Measurements from ENCODE around the gene MGAT5. TPM values are rescaled to one million over a fixed set of nuclear protein-coding genes. Genes with fewer than 3 reads are reported as not detected.

The MGAT5 gene
- total RNA-seq (2014; rRNA removed; shearing (Covaris generic)) = 21.5 and 23.0 TPM in 2 replicates
- 12.6 and 15.7 TPM in 2 replicates for polyA plus RNA-seq (2014; cell fraction: nucleus; rRNA removed)

DNA sequence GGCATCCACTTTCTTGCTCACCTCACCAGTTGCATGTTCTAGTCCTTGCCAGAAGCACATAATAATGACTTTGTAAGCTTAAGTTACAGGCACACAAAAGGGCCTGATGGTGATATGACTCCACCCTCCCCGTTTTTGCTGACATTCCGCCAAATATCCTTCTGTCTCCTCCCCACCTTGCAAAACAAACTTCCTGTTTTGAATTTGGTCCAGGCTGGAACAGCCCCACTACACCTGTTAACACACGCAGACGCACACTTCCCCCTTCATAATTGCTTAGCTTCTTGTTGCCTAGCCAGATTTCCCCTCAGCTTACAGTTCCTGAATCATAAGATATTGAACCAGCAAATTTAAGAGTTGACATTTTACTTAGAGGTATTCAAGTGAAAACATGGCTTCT is at the start of gene MGAT5:
Gene MGAT5 (plus strand): TSS at position 269 of the 400 bp plus-strand sequence. CDS start 332 bp downstream, outside the sequence.
- no peak for DNase-seq (ENCODE audit: extremely low read depth, low read depth)

GRCh38 chr2:134205087-134205486 is 48.8 kb upstream of the MGAT5 start:
- DNase-seq (ENCODE audit: extremely low read depth, low read depth) = no peak

- DNase-seq (ENCODE audit: extremely low read depth, low read depth) = no peak
Measured at GRCh38 chr2:134206031-134206430, 47.8 kb upstream of the MGAT5 start.

DNA sequence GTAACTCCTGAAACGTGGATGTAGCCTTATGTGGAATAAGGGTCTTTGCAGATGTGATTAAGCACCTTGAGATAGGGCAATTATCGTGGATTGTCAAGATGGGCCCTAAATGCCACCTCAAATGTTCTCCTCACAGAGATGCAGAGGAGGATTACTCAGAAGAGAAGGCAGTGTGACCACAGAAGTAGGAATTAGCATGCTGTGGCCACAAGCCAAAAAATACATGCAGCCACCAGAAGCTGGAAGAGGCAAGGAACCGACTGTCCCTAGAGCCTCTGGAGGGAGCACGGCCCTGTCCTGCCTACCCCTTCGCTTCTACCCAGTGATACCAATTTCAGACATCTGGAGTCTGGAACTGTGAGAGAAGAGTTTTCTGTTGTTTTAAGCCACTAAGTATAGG is 47.3 kb upstream of the MGAT5 start:
- no peak for DNase-seq (ENCODE audit: extremely low read depth, low read depth)

DNA sequence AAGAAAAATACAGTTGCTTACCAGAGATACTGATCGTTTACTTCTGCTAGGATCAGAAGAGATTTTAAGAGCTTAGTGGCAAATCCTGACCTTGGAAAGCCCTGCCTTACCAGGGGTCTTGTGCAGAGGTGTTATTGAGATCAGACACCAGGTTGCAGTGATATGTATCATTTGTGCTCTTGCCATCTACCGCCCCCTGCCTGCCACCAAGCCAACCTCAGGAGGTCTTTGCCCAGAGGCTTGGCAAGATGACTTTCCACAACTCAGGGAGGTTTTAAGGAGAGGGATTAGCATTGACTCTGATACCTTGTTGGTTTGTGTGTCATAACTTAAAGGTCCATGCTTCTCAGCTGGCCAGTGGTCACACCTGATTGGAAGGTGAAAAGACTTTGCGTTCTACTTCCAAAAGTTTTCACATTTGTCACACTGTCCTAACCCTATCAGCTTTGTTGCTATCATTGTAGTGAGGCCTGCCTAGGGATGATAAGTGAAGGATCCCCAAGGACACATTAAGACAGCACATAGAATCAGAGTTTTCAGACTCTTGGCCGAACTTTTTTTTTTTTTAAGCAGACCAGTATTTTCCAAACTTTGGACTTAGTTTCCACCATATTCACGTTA is 46.2 kb upstream of the MGAT5 start:
- peak; percentile 35 for DNase-seq (ENCODE audit: extremely low read depth, low read depth)

DNA sequence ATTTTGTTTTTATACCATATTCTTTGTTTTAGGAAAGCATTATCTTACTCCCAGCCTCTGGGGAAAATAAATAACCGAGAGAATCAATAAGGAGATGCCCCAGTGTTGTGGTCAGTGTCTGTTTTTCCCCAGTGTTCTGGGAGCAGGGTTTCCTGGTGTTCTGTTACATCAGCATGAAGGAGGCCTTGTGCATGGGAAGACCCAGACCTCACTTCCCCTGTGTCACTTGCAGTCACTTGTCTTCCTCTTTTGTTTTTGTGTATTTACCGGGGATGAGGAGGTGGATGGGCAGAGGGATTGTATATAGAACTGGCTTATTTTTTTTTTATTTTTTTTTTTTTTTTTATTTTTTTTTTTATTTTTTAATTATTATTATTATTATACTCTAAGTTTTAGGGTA is 45.0 kb upstream of the MGAT5 start:
- DNase-seq (ENCODE audit: extremely low read depth, low read depth) = no peak

- no peak for DNase-seq (ENCODE audit: extremely low read depth, low read depth)
Measured at GRCh38 chr2:134212746-134213145, 41.1 kb upstream of the MGAT5 start.

DNA sequence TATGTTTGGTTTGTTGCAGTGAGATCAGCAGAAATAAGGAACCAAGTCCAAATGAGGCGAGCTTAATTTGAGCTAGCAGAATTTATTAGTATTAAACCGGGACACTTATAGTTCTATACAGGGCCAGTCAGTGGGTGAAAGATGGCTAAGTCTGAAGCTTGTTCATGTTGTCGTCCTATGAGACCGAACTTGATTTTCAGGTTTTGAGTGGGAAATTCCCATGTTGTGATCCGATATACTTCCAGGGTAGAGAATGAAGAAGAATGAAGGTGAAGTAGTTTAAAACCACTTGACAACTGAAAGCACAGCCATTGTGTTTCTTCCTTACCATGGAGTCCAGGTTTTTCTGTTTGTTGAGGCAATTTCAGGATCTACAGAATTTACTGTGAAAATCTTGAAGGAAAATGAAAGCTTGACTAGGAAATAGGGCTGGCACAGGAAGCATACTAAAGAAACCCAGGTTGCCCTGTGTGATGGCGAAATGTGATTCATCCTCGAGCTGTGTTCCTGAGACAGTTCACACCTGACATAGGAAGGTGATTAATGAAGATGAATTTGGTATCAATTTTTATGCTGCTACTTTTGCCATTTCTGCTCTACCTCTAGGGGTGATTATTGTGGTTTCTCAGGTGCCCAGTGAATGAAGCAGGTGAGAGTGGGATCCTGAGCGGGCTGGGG is 37.6 kb upstream of the MGAT5 start:
- DNase-seq (ENCODE audit: extremely low read depth, low read depth) = no peak

GRCh38 chr2:134217351-134217750 is 36.5 kb upstream of the MGAT5 start:
- no peak for DNase-seq (ENCODE audit: extremely low read depth, low read depth)

- no peak for DNase-seq (ENCODE audit: extremely low read depth, low read depth)
Measured at GRCh38 chr2:134217924-134218323, 35.9 kb upstream of the MGAT5 start.

GRCh38 chr2:134218414-134218813 is 35.5 kb upstream of the MGAT5 start:
- DNase-seq (ENCODE audit: extremely low read depth, low read depth) = no peak

GRCh38 chr2:134218930-134219658 is 34.8 kb upstream of the MGAT5 start:
- DNase-seq (ENCODE audit: extremely low read depth, low read depth) = peak; percentile 16

- DNase-seq (ENCODE audit: extremely low read depth, low read depth) = no peak
Measured at GRCh38 chr2:134220344-134220974, 33.4 kb upstream of the MGAT5 start.

GRCh38 chr2:134224005-134224404 is 29.9 kb upstream of the MGAT5 start:
- DNase-seq (ENCODE audit: extremely low read depth, low read depth) = no peak

DNA sequence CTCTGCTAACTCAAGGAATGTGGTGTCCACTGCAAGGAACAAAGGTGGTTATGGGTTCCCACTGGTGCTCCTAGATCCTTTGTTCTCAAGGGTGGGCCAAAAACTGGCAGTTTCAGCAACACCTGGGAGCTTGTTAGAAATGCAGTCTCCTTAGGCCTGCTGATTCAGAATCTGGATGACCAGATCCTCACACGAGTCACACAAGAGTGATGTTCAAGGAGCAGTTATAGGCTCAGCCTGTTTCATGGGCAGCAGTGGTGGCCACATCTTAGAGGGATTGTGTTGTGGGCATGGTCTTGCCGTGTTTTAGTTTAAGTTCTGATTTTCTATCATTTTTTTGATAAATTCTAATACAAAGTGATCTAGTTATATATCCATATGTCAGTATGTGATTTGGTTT is 28.7 kb upstream of the MGAT5 start:
- DNase-seq (ENCODE audit: extremely low read depth, low read depth) = no peak

GRCh38 chr2:134225841-134226240 is 28.0 kb upstream of the MGAT5 start:
- no peak for DNase-seq (ENCODE audit: extremely low read depth, low read depth)

DNA sequence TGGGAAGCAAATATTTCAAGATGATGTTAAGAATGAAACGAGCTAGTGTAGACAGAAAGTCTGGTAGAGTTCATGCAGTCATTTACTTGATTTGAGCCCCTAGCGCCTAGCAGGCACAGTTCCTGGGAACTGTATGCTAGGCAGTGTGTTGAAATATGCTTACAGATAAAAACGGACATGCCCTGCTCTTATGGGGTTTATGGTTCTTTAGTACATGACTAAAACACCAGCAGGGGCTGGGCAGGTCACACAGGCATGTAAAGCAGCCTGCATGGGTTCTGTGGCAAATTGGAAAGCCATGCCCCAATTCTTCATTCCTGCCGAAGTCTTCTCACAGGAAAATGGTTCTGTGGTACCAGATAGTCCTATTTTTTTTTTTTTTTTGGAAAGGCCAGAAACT is 27.3 kb upstream of the MGAT5 start:
- DNase-seq (ENCODE audit: extremely low read depth, low read depth) = no peak

- DNase-seq (ENCODE audit: extremely low read depth, low read depth) = no peak
Measured at GRCh38 chr2:134227666-134228065, 26.2 kb upstream of the MGAT5 start.

DNA sequence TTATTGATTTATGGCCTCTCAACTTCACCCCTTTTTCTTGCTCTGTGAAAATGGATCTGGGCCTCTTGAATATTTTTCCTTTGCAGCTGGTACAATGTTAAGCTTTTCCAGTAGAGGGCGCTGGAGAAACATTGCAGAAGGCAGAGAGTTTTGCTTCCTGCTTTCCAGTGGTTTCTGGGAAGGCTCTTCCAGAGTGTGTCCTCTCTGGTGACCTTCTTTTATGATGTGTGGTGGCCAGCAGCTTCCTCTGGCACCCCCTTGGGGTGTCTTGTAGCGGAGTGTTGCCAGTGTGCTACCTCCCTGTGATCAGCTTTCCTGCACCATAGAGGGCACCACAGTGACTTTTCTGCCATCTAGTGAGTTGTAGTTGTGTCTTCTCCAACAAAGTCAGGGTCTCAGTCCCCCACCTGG is 25.4 kb upstream of the MGAT5 start:
- no peak for DNase-seq (ENCODE audit: extremely low read depth, low read depth)

GRCh38 chr2:134229540-134229939 is 24.3 kb upstream of the MGAT5 start:
- no peak for DNase-seq (ENCODE audit: extremely low read depth, low read depth)

DNA sequence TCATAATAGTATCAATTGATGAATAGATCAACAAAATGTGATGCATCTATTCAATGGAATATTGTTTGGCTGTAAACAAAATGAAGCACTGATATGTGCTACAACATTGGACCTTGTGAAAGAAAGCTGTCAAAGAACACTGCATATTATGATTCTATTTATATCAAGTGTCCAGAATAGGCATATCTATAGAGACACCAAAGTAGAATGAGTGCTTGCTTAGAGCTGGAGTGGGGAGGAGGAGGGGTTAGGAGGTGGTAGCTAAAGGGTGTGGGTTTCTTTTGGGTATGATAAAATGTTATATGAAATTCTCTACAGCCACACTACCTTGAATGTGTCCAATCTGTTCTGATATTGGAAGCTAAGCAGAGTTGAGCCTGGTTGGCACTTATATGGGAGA is 23.0 kb upstream of the MGAT5 start:
- DNase-seq (ENCODE audit: extremely low read depth, low read depth) = no peak
